Parathyroid adenoma (tissue), 2 donors: ENCODE results near the gene RHOV.

Source experiments
- H2AFZ ChIP-seq: fragments of 300-600 bp; sonication (generic); one replicate; pipeline ENCODE4 v1.7.0; 2017; ENCODE audit warnings: antibody characterized with exemption, mild to moderate bottlenecking
- H3K27ac ChIP-seq: fragments of 300-600 bp; sonication (generic); one replicate; pipeline ENCODE4 v1.7.0; 2017
- H3K27me3 ChIP-seq: fragments of 300-600 bp; sonication (generic); one replicate; pipeline ENCODE4 v1.7.0; 2017; ENCODE audit warnings: low read length; ENCODE audit not compliant: control insufficient read depth, insufficient read depth
- H3K36me3 ChIP-seq: fragments of 300-600 bp; sonication (generic); one replicate; pipeline ENCODE4 v1.7.0; 2017; ENCODE audit warnings: low read length; ENCODE audit not compliant: control insufficient read depth, insufficient read depth
- H3K4me1 ChIP-seq: fragments of 300-600 bp; sonication (generic); one replicate; pipeline ENCODE4 v1.7.0; 2017; ENCODE audit warnings: control low read depth
- H3K4me2 ChIP-seq: fragments of 300-600 bp; sonication (generic); one replicate; pipeline ENCODE4 v1.7.0; 2017; ENCODE audit warnings: low read length
- H3K4me3 ChIP-seq: fragments of 300-600 bp; sonication (generic); one replicate; pipeline ENCODE4 v1.7.0; 2017; ENCODE audit warnings: low read depth, low read length
- H3K79me2 ChIP-seq: fragments of 300-600 bp; sonication (generic); one replicate; pipeline ENCODE4 v1.7.0; 2017; ENCODE audit warnings: control low read depth
- H3K9ac ChIP-seq: fragments of 300-600 bp; sonication (generic); one replicate; pipeline ENCODE4 v1.7.0; 2017; ENCODE audit warnings: mild to moderate bottlenecking
- H3K9me3 ChIP-seq: fragments of 300-600 bp; sonication (generic); one replicate; pipeline ENCODE4 v1.7.0; 2017; ENCODE audit warnings: low read length; ENCODE audit not compliant: control insufficient read depth
- CTCF ChIP-seq: fragments of 300-600 bp; sonication (generic); IDR thresholded peaks from one replicate; pipeline ENCODE4 v1.7.0; 2017; ENCODE audit warnings: antibody characterized with exemption, mild to moderate bottlenecking
- donor health status: primary hyperparathyroidism.

RHOV gene

DNA sequence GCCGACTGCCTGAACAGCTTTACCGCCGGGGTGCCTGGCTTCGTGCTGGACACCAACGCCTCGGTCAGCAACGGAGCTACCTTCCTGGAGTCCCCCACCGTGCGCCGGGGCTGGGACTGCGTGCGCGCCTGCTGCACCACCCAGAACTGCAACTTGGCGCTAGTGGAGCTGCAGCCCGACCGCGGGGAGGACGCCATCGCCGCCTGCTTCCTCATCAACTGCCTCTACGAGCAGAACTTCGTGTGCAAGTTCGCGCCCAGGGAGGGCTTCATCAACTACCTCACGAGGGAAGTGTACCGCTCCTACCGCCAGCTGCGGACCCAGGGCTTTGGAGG is 29.4 kb downstream of the RHOV start:
- peak overlapping the region; percentile 88 for H3K4me3 ChIP-seq
- H3K27me3 ChIP-seq = no peaks in the 10 kb centered on the region
- no peaks in the 10 kb centered on the region for H3K9me3 ChIP-seq
- H3K27ac ChIP-seq = peak overlapping the region; percentile 86
- no peak for TF ChIP-seq CTCF
- peaks cover 7% of the 10 kb centered on the region for H3K4me1 ChIP-seq
- H2AFZ ChIP-seq = peak overlapping the region; percentile 74
- H3K36me3 ChIP-seq = no peaks in the 10 kb centered on the region
- H3K4me2 ChIP-seq = peak overlapping the region; percentile 97
- peaks cover 16% of the 10 kb centered on the region for H3K79me2 ChIP-seq
- no peak overlapping the region for H3K9ac ChIP-seq

DNA sequence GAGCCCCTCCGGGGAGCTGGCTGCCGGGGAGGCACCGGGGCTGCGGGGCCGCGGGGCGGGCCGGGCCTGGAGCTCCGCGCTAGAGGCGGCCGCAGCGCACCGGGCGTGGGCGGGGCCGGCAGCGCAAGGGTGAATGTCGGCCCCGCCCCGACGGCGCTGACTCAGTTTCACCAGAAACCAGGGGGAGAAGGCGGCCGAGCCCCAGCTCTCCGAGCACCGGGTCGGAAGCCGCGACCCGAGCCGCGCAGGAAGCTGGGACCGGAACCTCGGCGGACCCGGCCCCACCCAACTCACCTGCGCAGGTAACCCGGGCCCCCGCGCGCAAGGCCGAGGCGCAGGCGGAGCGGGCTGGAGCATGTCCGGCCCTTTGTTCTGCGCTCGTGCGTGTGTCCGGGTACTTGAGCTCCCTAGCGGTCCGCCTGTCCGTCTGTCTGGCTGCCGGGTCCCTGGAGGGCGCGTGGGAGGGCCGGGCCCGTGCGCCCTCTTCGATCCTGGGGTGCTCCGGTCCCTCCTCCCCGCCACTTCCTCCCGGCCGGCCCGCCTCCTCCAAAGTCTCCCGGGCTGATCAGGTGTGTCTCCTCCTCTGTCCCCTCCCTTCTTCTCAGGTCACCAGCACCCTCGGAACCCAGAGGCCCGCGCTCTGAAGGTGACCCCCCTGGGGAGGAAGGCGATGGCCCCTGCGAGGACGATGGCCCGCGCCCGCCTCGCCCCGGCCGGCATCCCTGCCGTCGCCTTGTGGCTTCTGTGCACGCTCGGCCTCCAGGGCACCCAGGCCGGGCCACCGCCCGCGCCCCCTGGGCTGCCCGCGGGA is 29.9 kb downstream of the RHOV start, which contains the start of gene SPINT1:
TSS of gene SPINT1 (plus strand) at position 164 of the 811 bp plus-strand sequence. CDS start at position 671, 507 bp downstream.
- Histone ChIP-seq H3K27ac (peak within 1 kb of the TSS; percentile 86), H3K27me3 (no peaks in the 10 kb centered on the region), H2AFZ (peak within 1 kb of the TSS; percentile 74)

GRCh38 chr15:40843261-40843884 is 30.7 kb downstream of the RHOV start:
- H3K27ac ChIP-seq = peak overlapping the region; percentile 86
- no peak for TF ChIP-seq CTCF
- H3K4me2 ChIP-seq = peak overlapping the region; percentile 70
- peak overlapping the region; percentile 88 for H3K4me3 ChIP-seq
- no peaks in the 10 kb centered on the region for H3K36me3 ChIP-seq
- H3K4me1 ChIP-seq = peaks cover 7% of the 10 kb centered on the region
- H3K27me3 ChIP-seq = no peaks in the 10 kb centered on the region
- no peak overlapping the region for H3K9ac ChIP-seq
- peaks cover 16% of the 10 kb centered on the region for H3K79me2 ChIP-seq
- H3K9me3 ChIP-seq = no peaks in the 10 kb centered on the region
- peak overlapping the region; percentile 56 for H2AFZ ChIP-seq

More for the DNA sequence above, 29.9 kb downstream of the RHOV start, which contains the start of gene SPINT1:
- peak within 1 kb of the TSS; percentile 97 for H3K4me2 ChIP-seq
- TF ChIP-seq CTCF = no peak
- peak within 1 kb of the TSS; percentile 88 for H3K4me3 ChIP-seq
- H3K79me2 ChIP-seq = peaks cover 16% of the 10 kb centered on the region
- no peak within 1 kb of the TSS for H3K9ac ChIP-seq
- H3K36me3 ChIP-seq = no peaks in the 10 kb centered on the region
- peaks cover 7% of the 10 kb centered on the region for H3K4me1 ChIP-seq
- no peaks in the 10 kb centered on the region for H3K9me3 ChIP-seq

GRCh38 chr15:40841741-40842140 is 32.3 kb downstream of the RHOV start:
- no peak overlapping the region for H3K4me2 ChIP-seq
- no peak overlapping the region for H3K27ac ChIP-seq
- peaks cover 4% of the 10 kb centered on the region for H3K4me1 ChIP-seq
- no peak overlapping the region for H2AFZ ChIP-seq
- TF ChIP-seq CTCF = no peak
- H3K36me3 ChIP-seq = no peaks in the 10 kb centered on the region
- no peak overlapping the region for H3K4me3 ChIP-seq
- peaks cover 12% of the 10 kb centered on the region for H3K79me2 ChIP-seq
- no peaks in the 10 kb centered on the region for H3K9me3 ChIP-seq
- H3K27me3 ChIP-seq = no peaks in the 10 kb centered on the region
- H3K9ac ChIP-seq = no peak overlapping the region
